IMR-90 (cell line): ENCODE data around the gene EZR. TPM values are rescaled to one million over a fixed set of nuclear protein-coding genes. Genes with fewer than 3 reads are reported as not detected.

Experiments used
- ATAC-seq: fragments of 200-7000 bp; cut with Tn5 transposase; 2 replicates; pipeline ENCODE4 v1.9.1; 2020; ENCODE audit warnings: low read depth, mild to moderate bottlenecking, moderate library complexity
- BruUV-seq: library from RNA; stranded (reverse); fragments of 400-500 nt; replicated peaks from 2 replicates; lab custom pipeline; 2021; lab: Mats Ljungman, UMichigan
- CTCF ChIA-PET: fragments of 300-600 bp; formaldehyde crosslinking; extraction: SDS; loops from one replicate; lab custom pipeline; 2021; ENCODE audit warnings: antibody characterized with exemption; lab: Yijun Ruan, JAX
- POLR2A ChIA-PET: fragments of 300-600 bp; sonication (Branson Sonifier 250); formaldehyde crosslinking; loops from one replicate; lab custom pipeline; 2022; ENCODE audit warnings: antibody characterized with exemption; ENCODE audit not compliant: unreplicated experiment; lab: Charles Lee
- DNase-seq: peaks from one replicate; pipeline ENCODE4 v3.0.0; 2013
- H2AFZ ChIP-seq: replicated peaks from 2 replicates; pipeline ENCODE3; 2013; ENCODE audit warnings: low read length, mild to moderate bottlenecking; ENCODE audit not compliant: poor library complexity
- H2AK5ac ChIP-seq: 2 replicates; pipeline ENCODE4 v1.6.1; 2013; ENCODE audit warnings: low read depth, low read length, inconsistent platforms
- H2AK9ac ChIP-seq: replicated peaks from 2 replicates; pipeline ENCODE3; 2013; ENCODE audit warnings: mild to moderate bottlenecking, low read depth, low read length, moderate library complexity; ENCODE audit not compliant: poor library complexity
- H2BK120ac ChIP-seq: 2 replicates; pipeline ENCODE4 v1.6.1; 2013; ENCODE audit warnings: low read depth, low read length, inconsistent platforms
- H2BK15ac ChIP-seq: 3 replicates; pipeline ENCODE4 v1.6.1; 2013; ENCODE audit warnings: low read depth, low read length, inconsistent platforms
- H2BK20ac ChIP-seq: 2 replicates; pipeline ENCODE4 v1.6.1; 2013; ENCODE audit warnings: low read depth, mild to moderate bottlenecking, inconsistent platforms, low read length, moderate library complexity
- H2BK5ac ChIP-seq: 2 replicates; pipeline ENCODE4 v1.6.1; 2013; ENCODE audit warnings: mild to moderate bottlenecking, low read depth, low read length, inconsistent platforms; ENCODE audit not compliant: poor library complexity, severe bottlenecking
- H3K14ac ChIP-seq: replicated peaks from 2 replicates; pipeline ENCODE4 v1.6.1; 2013; ENCODE audit warnings: low read depth, low read length, inconsistent platforms
- H3K18ac ChIP-seq: 2 replicates; pipeline ENCODE4 v1.6.1; 2013; ENCODE audit warnings: low read depth, low read length, control low read depth
- H3K23ac ChIP-seq: 2 replicates; pipeline ENCODE4 v1.6.1; 2013; ENCODE audit warnings: low read depth, low read length, inconsistent platforms
- H3K27ac ChIP-seq: 2 replicates; pipeline ENCODE4 v1.5.1; 2013; ENCODE audit warnings: mild to moderate bottlenecking, control low read depth, low read length; ENCODE audit not compliant: insufficient read depth
- H3K27me3 ChIP-seq: 2 replicates; pipeline ENCODE4 v1.6.1; 2013; ENCODE audit warnings: low read length; ENCODE audit not compliant: control insufficient read depth, insufficient read depth
- H3K36me3 ChIP-seq: 2 replicates; pipeline ENCODE4 v1.6.1; 2013; ENCODE audit warnings: low read length, mixed read lengths; ENCODE audit not compliant: control insufficient read depth, insufficient read depth
- H3K4ac ChIP-seq: 2 replicates; pipeline ENCODE4 v1.6.1; 2013; ENCODE audit warnings: low read depth, low read length, inconsistent platforms
- H3K4me1 ChIP-seq: 2 replicates; pipeline ENCODE4 v1.6.1; 2013; ENCODE audit warnings: low read length, mixed read lengths; ENCODE audit not compliant: control insufficient read depth, insufficient read depth
- H3K4me2 ChIP-seq: 2 replicates; pipeline ENCODE4 v1.6.1; 2013; ENCODE audit warnings: low read depth, mild to moderate bottlenecking, control low read depth, low read length, moderate library complexity
- H3K4me3 ChIP-seq: 2 replicates; pipeline ENCODE4 v1.5.1; 2013; ENCODE audit warnings: low read depth, mild to moderate bottlenecking, control low read depth, low read length, moderate library complexity; ENCODE audit not compliant: insufficient read depth
- H3K56ac ChIP-seq: 2 replicates; pipeline ENCODE4 v1.6.1; 2013; ENCODE audit warnings: low read length, inconsistent platforms; ENCODE audit not compliant: insufficient read depth; ENCODE audit errors: extremely low read depth
- H3K79me1 ChIP-seq, 2 experiments: 2 replicates each; pipeline ENCODE4 v1.6.1; 2013; ENCODE audit warnings: low read length in 2 of 2, inconsistent platforms in 1 of 2, low read depth in 1 of 2
- H3K9ac ChIP-seq: 2 replicates; pipeline ENCODE4 v1.6.1; 2013; ENCODE audit warnings: low read depth, low read length, control low read depth
- H3K9me1 ChIP-seq: 2 replicates; pipeline ENCODE4 v1.6.1; 2013; ENCODE audit warnings: low read length, inconsistent platforms; ENCODE audit not compliant: insufficient read depth
- H3K9me3 ChIP-seq: 2 replicates; pipeline ENCODE4 v1.6.1; 2013; ENCODE audit warnings: low read length; ENCODE audit not compliant: control insufficient read depth, insufficient read depth
- H4K20me1 ChIP-seq: 2 replicates; pipeline ENCODE4 v1.6.1; 2013; ENCODE audit warnings: low read length, inconsistent platforms; ENCODE audit not compliant: insufficient read depth
- H4K5ac ChIP-seq: 2 replicates; pipeline ENCODE4 v1.6.1; 2013; ENCODE audit warnings: mild to moderate bottlenecking, low read depth, low read length, control low read depth
- H4K8ac ChIP-seq, 2 experiments: 2 replicates each; pipeline ENCODE4 v1.6.1; 2013; ENCODE audit warnings: low read depth in 2 of 2, low read length in 2 of 2, control low read depth in 1 of 2, inconsistent platforms in 1 of 2
- H4K91ac ChIP-seq: 2 replicates; pipeline ENCODE4 v1.6.1; 2013; ENCODE audit warnings: low read depth, low read length, inconsistent platforms; ENCODE audit not compliant: insufficient read depth
- BHLHE40 ChIP-seq: fragments of 150-350 bp; IDR thresholded peaks from 2 replicates; pipeline ENCODE4 v1.6.1; 2016; ENCODE audit warnings: mild to moderate bottlenecking, low read depth, low read length
- CEBPB ChIP-seq: IDR thresholded peaks from 2 replicates; pipeline ENCODE4 v1.6.1; 2012; ENCODE audit warnings: low read depth, low read length, improper control_type of control experiment
- CHD1 ChIP-seq: IDR thresholded peaks from 2 replicates; pipeline ENCODE4 v1.6.1; 2012; ENCODE audit warnings: low read depth, low read length, improper control_type of control experiment
- ELK1 ChIP-seq: fragments of 150-350 bp; IDR thresholded peaks from 2 replicates; pipeline ENCODE4 v1.6.1; 2016; ENCODE audit warnings: low read depth, mild to moderate bottlenecking, low read length, moderate library complexity, borderline replicate concordance
- FOS ChIP-seq: fragments of 150-350 bp; IDR thresholded peaks from 2 replicates; pipeline ENCODE4 v1.6.1; 2016; ENCODE audit warnings: low read depth, low read length
- MAFK ChIP-seq: IDR thresholded peaks from 2 replicates; pipeline ENCODE4 v1.6.1; 2012; ENCODE audit warnings: low read depth, low read length, improper control_type of control experiment
- MAZ ChIP-seq: IDR thresholded peaks from 2 replicates; pipeline ENCODE4 v1.6.1; 2012; ENCODE audit warnings: low read depth, mild to moderate bottlenecking, low read length, improper control_type of control experiment, moderate library complexity, borderline replicate concordance
- MXI1 ChIP-seq: IDR thresholded peaks from 2 replicates; pipeline ENCODE4 v1.6.1; 2012; ENCODE audit warnings: low read depth, mild to moderate bottlenecking, low read length, moderate library complexity, borderline replicate concordance
- NFE2L2 ChIP-seq: fragments of 150-350 bp; IDR thresholded peaks from 2 replicates; pipeline ENCODE4 v1.6.1; 2016; ENCODE audit warnings: low read depth, mild to moderate bottlenecking, low read length
- POLR2A ChIP-seq: IDR thresholded peaks from 2 replicates; pipeline ENCODE4 v1.6.1; 2012; ENCODE audit warnings: mild to moderate bottlenecking, low read depth, low read length
- RCOR1 ChIP-seq: IDR thresholded peaks from 2 replicates; pipeline ENCODE4 v1.6.1; 2012; ENCODE audit warnings: mild to moderate bottlenecking, low read length, improper control_type of control experiment; ENCODE audit not compliant: insufficient replicate concordance
- RFX5 ChIP-seq: IDR thresholded peaks from 2 replicates; pipeline ENCODE4 v1.8.0; 2012; ENCODE audit warnings: low read depth, mild to moderate bottlenecking, low read length, moderate library complexity
- SMC3 ChIP-seq: fragments of 150-350 bp; IDR thresholded peaks from 2 replicates; pipeline ENCODE4 v1.6.1; 2016; ENCODE audit warnings: low read depth, mild to moderate bottlenecking, antibody characterized with exemption, low read length, moderate library complexity
- WGBS, 2 experiments: methylation state at CpG; one replicate each; pipeline versions ENCODE4 v1.1.5 to v1.1.7; 2013; ENCODE audit warnings: missing lambda C conversion rate in 2 of 2; ENCODE audit not compliant: insufficient read length in 1 of 2; ENCODE audit errors: extremely low coverage in 2 of 2; 5-methylcytosine and 5-hydroxymethylcytosine counted together
- dilution Hi-C: fragments of 300-500 bp; cut with HindIII; formaldehyde crosslinking; loops from one replicate; pipeline ENCODE4 v1.14.3; 2018; ENCODE audit warnings: low sequenced_read_pairs; ENCODE audit not compliant: unreplicated experiment
- in situ Hi-C: fragments of 300-500 bp; cut with MboI; formaldehyde crosslinking; loops from 3 replicates; pipeline ENCODE4 v1.14.3; 2019; ENCODE audit warnings: low sequenced_read_pairs, inconsistent platforms, mixed read lengths
- intact Hi-C: fragments of 100-400 bp; cut with micrococcal nuclease; formaldehyde crosslinking; loops from 2 replicates; pipeline ENCODE4 v1.10.0; 2022
- polyA plus RNA-seq, 3 experiments: library from polyadenylated mRNA; depleted of rRNA; stranded (reverse); fragments of >200 nt; gene quantifications; 2 replicates each; pipeline ENCODE4 v1.2.3, GENCODE V29; 2012; ENCODE audit warnings: low replicate concordance in 1 of 3
- total RNA-seq: library from RNA; depleted of rRNA; stranded (reverse); fragments of >200 nt; gene quantifications from 2 replicates; pipeline ENCODE4 v1.2.3, GENCODE V29; 2012
- TF ChIP-seq, protein P1 (sequence below): conservative IDR thresholded peaks from 2 replicates; pipeline ENCODE4 v1.5.1; 2012; ENCODE audit warnings: mild to moderate bottlenecking, low read depth, low read length, improper control_type of control experiment
- TF ChIP-seq, protein P2 (sequence below): fragments of 150-350 bp; IDR thresholded peaks from 2 replicates; pipeline ENCODE4 v1.6.1; 2017; ENCODE audit warnings: mild to moderate bottlenecking, antibody characterized with exemption, low read length, low read depth

The EZR gene
- total and polyA plus RNA-seq, 2 of the 4 experiments (the other 2 are of a cell fraction): 83.8 to 145 TPM

- BruUV-seq: no TSS peak
- in situ Hi-C loops: loop anchor here (5.0 kb wide), 1 partner anchor 176 kb away; no protein-coding TSS in a partner anchor
- dilution Hi-C loops: no loop called here
Observed at GRCh38 chr6:158796353-158796752, 22.8 kb downstream of the EZR start.

More at GRCh38 chr6:158796353-158796752, 22.8 kb downstream of the EZR start:
- ChIA-PET POLR2A (no interaction called here), CTCF (no interaction called here)
- peaks cover 51% of the 10 kb centered on the region; the same call in 1 of the 2 replicates for H4K20me1 ChIP-seq
- H2BK5ac ChIP-seq: no peak overlapping the region
- no peak for ATAC-seq
- no peak overlapping the region for H3K56ac ChIP-seq
- no peak overlapping the region for H2BK120ac ChIP-seq
- H3K9me1 ChIP-seq: peaks cover 20% of the 10 kb centered on the region
- no peak for DNase-seq
- no peak overlapping the region for H3K14ac ChIP-seq
- H3K9ac ChIP-seq: no peak overlapping the region
- no peak overlapping the region for H3K23ac ChIP-seq
- H3K36me3 ChIP-seq: no peaks in the 10 kb centered on the region
- H3K4ac ChIP-seq: no peak overlapping the region
- H4K5ac ChIP-seq: no peak overlapping the region
- intact Hi-C loops: loop anchor here (10.0 kb wide), 1 partner anchor 308 kb away; no protein-coding TSS in a partner anchor
- H2AK9ac ChIP-seq: no peak overlapping the region
- H2BK15ac ChIP-seq: no peak overlapping the region
- no peaks in the 10 kb centered on the region for H3K27me3 ChIP-seq
- peaks cover 49 to 65% of the 10 kb centered on the region in 2 experiments for H3K79me1 ChIP-seq
- H3K9me3 ChIP-seq: no peaks in the 10 kb centered on the region
- TF ChIP-seq CEBPB (no peak), CHD1 (no peak), POLR2A (no peak), SMC3 (no peak), RFX5 (no peak), RCOR1 (no peak), NFE2L2 (no peak), MAZ (no peak), ELK1 (no peak), BHLHE40 (no peak), FOS (no peak), MAFK (no peak), MXI1 (no peak)
- TF ChIP-seq, protein P1, sequence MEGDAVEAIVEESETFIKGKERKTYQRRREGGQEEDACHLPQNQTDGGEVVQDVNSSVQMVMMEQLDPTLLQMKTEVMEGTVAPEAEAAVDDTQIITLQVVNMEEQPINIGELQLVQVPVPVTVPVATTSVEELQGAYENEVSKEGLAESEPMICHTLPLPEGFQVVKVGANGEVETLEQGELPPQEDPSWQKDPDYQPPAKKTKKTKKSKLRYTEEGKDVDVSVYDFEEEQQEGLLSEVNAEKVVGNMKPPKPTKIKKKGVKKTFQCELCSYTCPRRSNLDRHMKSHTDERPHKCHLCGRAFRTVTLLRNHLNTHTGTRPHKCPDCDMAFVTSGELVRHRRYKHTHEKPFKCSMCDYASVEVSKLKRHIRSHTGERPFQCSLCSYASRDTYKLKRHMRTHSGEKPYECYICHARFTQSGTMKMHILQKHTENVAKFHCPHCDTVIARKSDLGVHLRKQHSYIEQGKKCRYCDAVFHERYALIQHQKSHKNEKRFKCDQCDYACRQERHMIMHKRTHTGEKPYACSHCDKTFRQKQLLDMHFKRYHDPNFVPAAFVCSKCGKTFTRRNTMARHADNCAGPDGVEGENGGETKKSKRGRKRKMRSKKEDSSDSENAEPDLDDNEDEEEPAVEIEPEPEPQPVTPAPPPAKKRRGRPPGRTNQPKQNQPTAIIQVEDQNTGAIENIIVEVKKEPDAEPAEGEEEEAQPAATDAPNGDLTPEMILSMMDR: no peak
- TF ChIP-seq, protein P2, sequence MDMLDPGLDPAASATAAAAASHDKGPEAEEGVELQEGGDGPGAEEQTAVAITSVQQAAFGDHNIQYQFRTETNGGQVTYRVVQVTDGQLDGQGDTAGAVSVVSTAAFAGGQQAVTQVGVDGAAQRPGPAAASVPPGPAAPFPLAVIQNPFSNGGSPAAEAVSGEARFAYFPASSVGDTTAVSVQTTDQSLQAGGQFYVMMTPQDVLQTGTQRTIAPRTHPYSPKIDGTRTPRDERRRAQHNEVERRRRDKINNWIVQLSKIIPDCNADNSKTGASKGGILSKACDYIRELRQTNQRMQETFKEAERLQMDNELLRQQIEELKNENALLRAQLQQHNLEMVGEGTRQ: no peak
- no peak overlapping the region for H3K18ac ChIP-seq
- no peak overlapping the region for H3K27ac ChIP-seq
- H2AK5ac ChIP-seq: no peak overlapping the region
- no peak overlapping the region for H3K4me3 ChIP-seq
- no CpG with 5 or more reads among the region's 3 CpGs for WGBS, 2 experiments
- H4K91ac ChIP-seq: no peak overlapping the region
- H4K8ac ChIP-seq: no peak overlapping the region
- H3K4me1 ChIP-seq: peaks cover 11% of the 10 kb centered on the region
- H2BK20ac ChIP-seq: no peak overlapping the region
- H2AFZ ChIP-seq: no peak overlapping the region
- no peak overlapping the region for H3K4me2 ChIP-seq
